Smooth muscle cell (in vitro differentiated cells): Measurements from ENCODE around the gene KLF2. TPM values are rescaled to one million over a fixed set of nuclear protein-coding genes. Genes with fewer than 3 reads are reported as not detected.

ENCODE experiments used
- DNase-seq: peaks from one replicate; lab custom pipeline; 2025; ENCODE audit not compliant: unreplicated experiment; lab: John Stamatoyannopoulos, UW
- H2AFZ ChIP-seq: fragments of 200-600 bp; sonication (generic); 2 replicates; pipeline ENCODE4 v1.6.0; 2016; ENCODE audit warnings: antibody characterized with exemption, low read depth, mild to moderate bottlenecking
- H3F3A ChIP-seq: fragments of 200-600 bp; sonication (generic); 2 replicates; pipeline ENCODE4 v1.6.0; 2017; ENCODE audit warnings: antibody characterized with exemption, low read depth
- H3K27ac ChIP-seq: fragments of 200-600 bp; sonication (generic); 2 replicates; pipeline ENCODE4 v1.5.1; 2016; ENCODE audit warnings: low read depth, mild to moderate bottlenecking
- H3K27me3 ChIP-seq: fragments of 200-600 bp; sonication (generic); 2 replicates; pipeline ENCODE4 v1.6.1; 2016; ENCODE audit warnings: low read depth, mild to moderate bottlenecking
- H3K36me3 ChIP-seq: fragments of 200-600 bp; sonication (generic); 2 replicates; pipeline ENCODE4 v1.5.1; 2016; ENCODE audit warnings: low read depth
- H3K4me1 ChIP-seq: fragments of 200-600 bp; sonication (generic); 2 replicates; pipeline ENCODE4 v1.5.1; 2016; ENCODE audit warnings: low read depth
- H3K4me2 ChIP-seq: fragments of 200-600 bp; sonication (generic); 2 replicates; pipeline ENCODE4 v1.6.0; 2016; ENCODE audit warnings: mild to moderate bottlenecking
- H3K4me3 ChIP-seq: fragments of 200-600 bp; sonication (generic); 2 replicates; pipeline ENCODE4 v1.5.1; 2016; ENCODE audit warnings: mild to moderate bottlenecking
- H3K79me2 ChIP-seq: fragments of 200-600 bp; sonication (generic); 2 replicates; pipeline ENCODE4 v1.6.0; 2016; ENCODE audit warnings: low read depth, mild to moderate bottlenecking
- H3K9ac ChIP-seq: fragments of 200-600 bp; sonication (generic); 2 replicates; pipeline ENCODE4 v1.6.0; 2016; ENCODE audit warnings: low read depth
- H3K9me3 ChIP-seq: fragments of 200-600 bp; sonication (generic); replicated peaks from 2 replicates; pipeline ENCODE4 v1.5.1; 2016; ENCODE audit warnings: low read depth
- H4K20me1 ChIP-seq: fragments of 200-600 bp; sonication (generic); 2 replicates; pipeline ENCODE4 v1.6.0; 2016; ENCODE audit warnings: low read depth
- CTCF ChIP-seq: fragments of 200-600 bp; sonication (generic); IDR thresholded peaks from 2 replicates; pipeline ENCODE4 v1.5.1; 2017; ENCODE audit warnings: borderline replicate concordance, mild to moderate bottlenecking, antibody characterized with exemption; ENCODE audit not compliant: insufficient read depth, poor library complexity, severe bottlenecking
- WGBS: methylation state at CpG from one replicate; pipeline ENCODE4 v1.1.7; 2016; ENCODE audit warnings: low lambda C conversion rate; 5-methylcytosine and 5-hydroxymethylcytosine counted together
- polyA plus RNA-seq: library from polyadenylated mRNA; unstranded; fragments of >200 nt; fragmentation: Nextera tagmentation; extraction: Ambion mirVana; gene quantifications from 2 replicates; pipeline ENCODE4 v1.2.1, GENCODE V29; 2016
- total RNA-seq: library from RNA; depleted of rRNA; stranded (reverse); fragments of >200 nt; gene quantifications from 2 replicates; pipeline ENCODE4 v1.2.3, GENCODE V29; 2014

KLF2 gene
- total and polyA plus RNA-seq, 2 experiments from 2014 or later, result 2.7 to 18.0 TPM

- Histone ChIP-seq H3K27ac (no peak overlapping the region), H3K4me2 (no peak overlapping the region), H3K27me3 (peaks cover 13% of the 10 kb centered on the region), H3K4me3 (no peak overlapping the region), H3K9me3 (no peaks in the 10 kb centered on the region), H3K4me1 (no peaks in the 10 kb centered on the region), H4K20me1 (peaks cover 28% of the 10 kb centered on the region), H3K79me2 (no peaks in the 10 kb centered on the region), H3K9ac (no peak overlapping the region), H3F3A (peaks cover 5% of the 10 kb centered on the region), H2AFZ (no peak overlapping the region), H3K36me3 (no peaks in the 10 kb centered on the region)
- TF ChIP-seq CTCF, result no peak
- WGBS, result 63% methylated on average over 14 of the region's 14 CpGs
- DNase-seq, result no peak
Observed at GRCh38 chr19:16327169-16327475, 2.5 kb downstream of the KLF2 start.

- Histone ChIP-seq H3K9me3 (no peaks in the 10 kb centered on the region), H3K4me3 (no peak overlapping the region), H4K20me1 (peaks cover 28% of the 10 kb centered on the region), H3K27ac (no peak overlapping the region), H3K4me2 (no peak overlapping the region), H3K4me1 (no peaks in the 10 kb centered on the region), H3K9ac (no peak overlapping the region), H3K36me3 (no peaks in the 10 kb centered on the region), H3F3A (peaks cover 5% of the 10 kb centered on the region), H2AFZ (no peak overlapping the region), H3K27me3 (peaks cover 13% of the 10 kb centered on the region), H3K79me2 (no peaks in the 10 kb centered on the region)
- no peak for DNase-seq
- 86% methylated on average over 6 of the region's 6 CpGs for WGBS
- no peak for TF ChIP-seq CTCF
Observed at GRCh38 chr19:16327501-16327900, 2.9 kb downstream of the KLF2 start.

GRCh38 chr19:16327911-16328823 is 3.5 kb downstream of the KLF2 start:
- no peaks in the 10 kb centered on the region for H3K9me3 ChIP-seq
- no peaks in the 10 kb centered on the region for H3K36me3 ChIP-seq
- H3K79me2 ChIP-seq, result no peaks in the 10 kb centered on the region
- TF ChIP-seq CTCF, result no peak
- H3K27ac ChIP-seq, result no peak overlapping the region
- no peak for DNase-seq
- H3K4me3 ChIP-seq, result no peak overlapping the region
- WGBS, result 60% methylated on average over 20 of the region's 20 CpGs
- H3F3A ChIP-seq, result peaks cover 5% of the 10 kb centered on the region
- H3K9ac ChIP-seq, result no peak overlapping the region
- H2AFZ ChIP-seq, result no peak overlapping the region
- peaks cover 13% of the 10 kb centered on the region for H3K27me3 ChIP-seq
- H4K20me1 ChIP-seq, result peaks cover 28% of the 10 kb centered on the region
- H3K4me1 ChIP-seq, result no peaks in the 10 kb centered on the region
- H3K4me2 ChIP-seq, result no peak overlapping the region

GRCh38 chr19:16328824-16329482 is 4.3 kb downstream of the KLF2 start:
- TF ChIP-seq CTCF, result no peak
- Histone ChIP-seq H3K27ac (no peak overlapping the region), H3K4me1 (no peaks in the 10 kb centered on the region), H4K20me1 (peaks cover 28% of the 10 kb centered on the region), H3K9me3 (no peaks in the 10 kb centered on the region), H3K36me3 (no peaks in the 10 kb centered on the region), H3F3A (peaks cover 5% of the 10 kb centered on the region), H3K9ac (no peak overlapping the region), H3K4me3 (no peak overlapping the region), H3K4me2 (no peak overlapping the region), H2AFZ (no peak overlapping the region), H3K79me2 (no peaks in the 10 kb centered on the region), H3K27me3 (peaks cover 13% of the 10 kb centered on the region)
- WGBS, result 83% methylated on average over 11 of the region's 11 CpGs
- DNase-seq, result no peak
